GM21367 (cell line): Measurements from ENCODE around the gene NR2F1.

ENCODE experiments used
- ATAC-seq: cut with Tn5 transposase; IDR thresholded peaks from one replicate; pipeline ENCODE4 v1.9.1; 2021; ENCODE audit not compliant: unreplicated experiment

NR2F1 gene

DNA sequence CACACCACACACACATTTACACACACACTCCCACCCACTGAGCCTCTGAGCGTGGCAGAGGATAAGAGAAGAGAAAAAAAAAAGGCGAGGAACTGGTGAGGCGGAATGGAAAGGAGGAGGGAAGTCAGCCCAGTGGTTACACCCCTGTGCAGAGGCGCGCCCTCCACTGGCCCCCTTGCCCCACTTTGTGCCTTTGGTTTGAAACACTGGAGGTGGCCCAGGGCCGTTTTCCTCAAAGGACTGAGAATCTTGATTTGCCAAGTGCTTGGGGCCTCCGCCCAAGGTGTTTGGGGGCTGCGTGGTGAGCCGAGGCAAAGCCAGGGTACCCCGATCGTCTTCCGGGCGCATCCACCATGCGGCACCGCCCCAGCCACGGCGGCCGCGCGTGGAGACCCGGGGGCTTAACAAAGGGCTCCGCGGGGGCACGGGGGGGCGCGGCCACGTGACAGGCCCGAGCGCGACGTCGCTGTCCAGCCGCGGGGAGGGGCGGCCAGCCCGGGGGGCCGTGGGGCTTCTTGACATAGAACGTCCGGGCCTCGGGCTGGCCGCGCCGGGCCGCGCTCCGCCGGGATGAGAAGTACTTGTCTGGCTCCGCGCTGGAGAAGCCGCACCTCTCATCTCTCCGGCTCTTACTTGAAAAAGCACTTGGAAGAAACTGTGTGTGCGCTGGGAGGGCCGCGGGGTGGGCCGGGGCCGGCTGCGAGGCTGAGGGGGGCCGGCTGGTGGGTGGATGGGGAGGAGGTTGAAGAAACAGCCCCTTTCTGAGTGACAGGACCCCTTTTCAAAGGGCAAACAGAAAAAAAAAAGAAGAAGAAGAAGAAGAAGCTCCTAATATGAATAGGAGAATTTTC lies 21.0 kb downstream of the NR2F1 start:
- no peak for ATAC-seq

DNA sequence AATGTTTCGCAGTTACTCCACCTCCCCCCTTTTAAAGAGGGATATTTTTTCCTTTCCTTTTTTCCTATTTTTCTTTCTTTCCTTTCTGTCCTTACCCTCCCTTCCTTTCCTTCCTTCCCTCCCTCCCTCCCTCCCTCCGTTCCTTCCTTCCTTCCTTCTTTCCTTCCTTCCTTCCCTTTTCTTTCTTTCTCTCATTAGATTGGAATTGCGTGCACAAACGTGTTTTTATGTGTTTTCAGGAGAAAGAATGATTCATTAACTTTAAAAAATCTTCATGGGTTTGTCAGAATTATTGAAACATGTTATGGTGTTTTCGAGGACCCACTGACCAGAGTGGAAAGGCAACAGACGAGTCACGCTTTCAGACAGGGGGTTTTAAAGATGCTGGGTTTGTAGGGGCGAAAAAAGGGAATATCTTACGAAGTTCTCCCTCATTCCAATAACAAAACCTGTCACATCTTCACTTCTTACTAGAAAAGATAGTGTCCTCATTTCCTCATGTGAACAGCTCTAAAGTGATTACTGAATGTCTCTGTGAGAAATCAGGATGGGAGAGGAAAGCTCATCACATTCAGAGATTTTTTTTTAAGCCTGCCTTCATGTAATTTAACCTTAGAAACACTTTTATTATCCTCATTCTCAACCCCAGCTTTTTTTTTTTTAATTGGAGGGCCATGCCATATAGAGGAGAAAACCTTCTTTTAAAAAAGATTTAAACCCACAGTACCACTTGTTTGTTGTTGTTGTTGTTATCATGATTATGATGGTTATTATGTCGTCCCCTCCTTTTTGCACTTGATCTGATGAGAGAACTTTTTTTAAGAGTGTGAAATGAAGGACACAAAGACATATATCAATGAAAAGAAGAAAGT lies 21.9 kb downstream of the NR2F1 start:
- ATAC-seq = no peak

DNA sequence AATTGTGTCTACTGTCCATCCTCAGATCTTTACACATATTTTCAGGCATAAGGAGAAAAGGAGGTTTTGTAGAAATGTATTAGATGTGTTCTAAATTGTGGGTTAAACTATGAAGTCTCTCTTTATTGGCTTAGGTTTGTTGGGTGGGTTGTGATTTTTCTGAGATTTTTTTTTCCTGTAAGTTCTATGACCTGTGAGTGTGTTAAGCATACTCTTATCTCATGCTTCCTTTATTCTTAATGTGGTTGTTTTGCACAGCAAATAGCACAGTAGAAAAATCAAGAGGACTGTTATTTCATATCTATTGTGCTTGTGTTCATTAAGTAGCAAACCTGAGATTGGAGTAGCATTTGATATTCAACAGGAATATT lies 23.3 kb downstream of the NR2F1 start:
- no peak for ATAC-seq

DNA sequence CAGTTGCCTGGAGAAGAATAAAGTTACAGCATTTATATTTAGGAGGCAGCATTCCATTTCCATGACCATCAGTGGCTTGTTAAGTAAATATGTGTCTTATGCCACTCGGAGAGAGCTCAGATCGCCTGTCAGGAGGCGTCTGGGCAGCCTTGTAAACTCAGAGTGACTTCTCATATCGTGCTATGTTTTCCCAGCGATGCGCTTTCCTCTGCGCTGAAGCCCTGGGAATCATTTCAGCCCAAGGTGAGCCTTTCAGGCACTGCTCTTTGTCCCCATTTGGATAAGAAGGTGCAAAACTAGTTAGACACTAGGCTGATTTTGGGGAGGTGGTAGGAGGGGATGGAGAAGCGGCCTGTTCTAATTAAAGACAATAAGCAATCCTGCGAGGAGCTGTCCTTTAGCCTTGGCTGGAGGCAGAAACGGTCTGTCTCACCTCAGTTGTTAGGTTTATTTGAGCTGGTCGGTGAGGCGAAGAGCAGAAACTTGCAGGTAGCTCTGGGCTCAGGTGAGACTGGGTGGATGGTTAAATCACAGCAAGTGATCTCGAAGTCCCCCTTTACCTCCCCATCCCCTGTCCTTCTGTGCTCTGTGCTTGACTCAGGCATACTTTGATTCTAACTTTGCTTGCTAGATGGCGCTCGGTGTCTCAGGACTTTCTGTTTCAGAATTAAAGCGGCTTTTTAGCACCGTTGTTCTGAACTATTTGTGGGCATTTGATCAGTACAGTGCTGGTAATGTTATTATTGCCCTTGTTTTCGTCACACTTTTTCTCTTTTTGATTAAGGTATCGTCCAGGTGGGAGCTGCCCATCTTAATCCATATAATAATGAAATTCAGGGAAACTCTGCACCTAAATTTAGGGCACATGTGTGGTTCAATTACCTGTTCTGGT lies 24.6 kb downstream of the NR2F1 start:
- peak; percentile 77 for ATAC-seq

DNA sequence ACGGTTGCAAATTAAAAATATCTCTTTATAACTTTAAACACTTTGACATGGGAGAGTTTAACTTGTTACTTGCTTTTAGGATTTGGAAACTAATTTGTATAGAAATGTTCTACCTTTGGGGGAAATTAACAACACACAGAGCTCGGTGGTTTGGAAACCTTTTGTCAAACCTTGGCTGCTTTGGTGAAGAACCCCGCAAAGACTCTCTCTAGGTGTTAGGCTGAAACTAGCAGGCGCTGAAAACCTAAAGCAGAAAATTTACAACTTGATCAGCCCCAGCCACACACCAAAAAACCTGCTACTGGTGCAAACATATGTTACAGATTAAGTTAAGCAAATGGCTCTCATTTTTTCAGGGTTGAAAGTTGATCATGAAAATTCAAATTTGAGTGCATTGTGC lies 25.8 kb downstream of the NR2F1 start:
- no peak for ATAC-seq

DNA sequence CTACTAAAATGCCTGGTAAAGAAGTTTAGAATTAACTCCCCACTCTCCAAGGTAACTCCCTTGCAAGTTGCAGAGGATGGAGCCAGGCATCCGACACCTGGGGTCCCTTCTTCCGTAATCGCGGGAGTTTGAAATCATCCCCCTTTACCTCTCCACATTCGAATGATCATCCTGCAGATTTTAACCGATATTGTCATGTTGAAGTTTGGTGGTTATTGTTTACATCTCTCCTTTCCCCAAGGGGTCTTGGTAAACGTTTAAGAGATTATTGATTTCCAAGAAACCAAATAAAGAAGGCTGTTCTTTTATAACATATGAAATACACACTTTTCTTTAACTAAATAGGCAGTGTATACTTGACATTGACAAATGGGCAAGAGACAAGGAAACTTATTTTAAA lies 26.7 kb downstream of the NR2F1 start:
- no peak for ATAC-seq

DNA sequence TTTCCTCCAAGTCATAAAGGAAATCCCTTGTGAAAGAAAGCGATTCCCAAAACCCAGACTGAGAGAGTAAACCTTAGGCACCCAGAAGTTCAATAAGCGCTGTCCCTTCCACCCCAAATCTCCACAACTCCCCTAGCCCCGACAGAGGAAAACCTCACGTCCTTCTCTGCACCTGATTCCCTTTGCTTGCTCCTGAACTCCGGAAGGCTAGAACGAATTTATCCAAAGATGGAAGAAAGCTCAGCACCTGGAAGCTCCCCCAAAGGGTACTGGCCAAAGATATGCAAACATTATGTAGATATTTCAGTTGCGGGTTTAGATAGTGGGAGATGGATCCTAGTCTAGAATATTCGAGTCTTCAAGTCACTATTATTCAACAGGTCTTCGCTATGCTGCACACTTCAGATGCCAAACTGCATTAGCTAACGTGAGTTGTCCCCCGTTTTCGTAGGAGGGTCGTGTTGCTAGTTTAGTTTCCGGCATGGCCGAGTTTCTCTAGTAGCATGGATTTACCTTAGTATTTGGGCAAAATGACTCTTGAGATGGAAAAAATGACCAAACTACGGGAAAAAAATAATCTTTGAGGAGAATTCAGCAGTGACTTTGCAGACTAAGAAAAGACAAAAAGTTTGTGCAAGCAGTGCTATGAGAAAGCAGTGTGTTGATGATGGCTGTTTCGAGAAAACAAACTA lies 27.7 kb downstream of the NR2F1 start:
- no peak for ATAC-seq

DNA sequence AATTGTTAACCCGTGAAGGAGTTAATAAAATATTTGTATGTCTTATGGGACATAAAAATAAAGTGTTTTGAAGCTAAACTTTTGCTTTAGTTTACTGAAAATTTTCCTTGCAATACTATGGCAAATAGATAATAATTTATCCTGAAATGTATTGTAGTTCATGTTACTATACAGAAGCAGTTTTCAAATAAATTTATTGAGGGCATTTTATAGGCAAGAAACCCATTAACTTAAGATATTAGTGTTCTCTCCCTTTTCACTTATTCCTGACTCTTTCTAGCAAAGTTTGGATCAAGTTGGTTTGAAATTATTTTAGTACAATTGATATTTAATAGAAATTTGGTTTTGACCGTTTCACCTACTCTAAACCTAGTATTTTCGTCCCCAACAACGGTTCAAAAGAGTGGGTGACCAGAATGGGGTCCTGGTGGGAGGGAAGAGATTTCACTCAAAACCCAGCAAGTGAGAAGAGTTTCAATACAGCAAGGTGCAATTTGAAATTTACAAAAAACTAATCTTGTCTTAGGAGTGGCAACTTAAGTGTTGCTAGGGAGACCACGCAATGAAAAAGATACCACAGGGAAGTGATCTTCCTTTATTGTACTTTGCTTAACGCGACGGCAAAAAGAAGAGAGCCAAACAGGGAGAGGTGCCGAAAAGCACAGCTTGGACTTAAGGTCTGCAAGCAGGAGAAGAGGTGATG lies 28.4 kb downstream of the NR2F1 start:
- no peak for ATAC-seq

DNA sequence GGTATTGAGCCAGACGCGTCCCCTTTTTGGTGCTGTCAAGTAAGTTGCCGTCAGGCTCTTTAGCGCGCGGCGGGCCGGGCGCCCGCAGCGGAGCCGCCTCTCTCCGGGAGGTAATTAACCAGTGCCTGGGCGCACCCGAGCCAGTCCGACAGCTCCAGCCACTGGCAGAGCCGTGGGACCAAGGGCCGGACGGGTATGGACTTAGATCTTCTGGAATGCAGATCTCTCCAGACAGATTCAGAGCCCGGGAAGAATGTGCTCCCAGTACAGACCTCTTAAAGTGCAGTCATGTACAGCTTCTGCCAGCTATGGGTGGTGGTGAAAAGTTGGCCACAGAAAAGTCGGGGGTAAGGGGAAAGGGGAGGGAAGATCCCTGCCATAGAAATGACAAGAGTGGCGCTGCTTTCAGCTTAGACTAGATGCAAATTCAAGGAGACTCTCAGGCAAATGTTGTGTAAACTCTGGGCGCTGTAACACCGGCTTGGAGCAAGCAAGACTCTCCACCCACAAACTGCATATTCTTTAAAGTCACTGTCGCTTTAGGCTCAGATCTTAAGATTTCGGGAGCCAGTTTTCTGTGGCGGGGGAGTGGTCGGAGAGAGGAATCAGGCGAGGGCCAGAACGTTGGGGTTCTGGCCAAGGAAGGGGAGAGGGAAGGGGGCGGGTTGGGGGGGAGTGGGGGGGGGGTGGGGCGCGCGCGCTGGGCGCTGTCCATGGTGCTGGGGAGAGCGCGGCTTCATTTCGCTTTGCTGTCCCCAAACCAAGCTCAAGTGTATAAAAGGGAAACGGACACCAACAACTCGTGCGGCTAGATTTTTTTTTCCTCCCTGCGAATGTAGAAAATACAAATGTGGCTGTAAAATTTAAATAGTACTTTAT lies 29.2 kb downstream of the NR2F1 start:
- no peak for ATAC-seq

DNA sequence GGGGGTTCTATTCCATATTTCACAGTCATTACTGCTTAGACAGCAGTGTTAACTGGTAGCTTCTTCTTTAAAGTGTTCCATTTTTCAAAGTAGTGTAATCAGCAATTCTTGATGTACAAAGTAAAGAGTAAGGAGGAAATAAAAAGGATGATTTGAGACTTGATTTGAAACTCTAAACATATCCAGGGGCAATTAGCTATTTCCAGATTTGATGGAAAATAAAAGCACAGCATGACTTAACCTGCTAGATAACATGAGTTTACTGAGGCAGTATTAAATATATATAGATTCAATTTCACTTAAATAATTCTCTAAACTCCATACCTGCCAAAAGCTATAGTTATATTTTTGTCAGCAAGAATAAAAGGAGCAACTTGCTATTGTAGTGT lies 29.8 kb downstream of the NR2F1 start:
- ATAC-seq = no peak

DNA sequence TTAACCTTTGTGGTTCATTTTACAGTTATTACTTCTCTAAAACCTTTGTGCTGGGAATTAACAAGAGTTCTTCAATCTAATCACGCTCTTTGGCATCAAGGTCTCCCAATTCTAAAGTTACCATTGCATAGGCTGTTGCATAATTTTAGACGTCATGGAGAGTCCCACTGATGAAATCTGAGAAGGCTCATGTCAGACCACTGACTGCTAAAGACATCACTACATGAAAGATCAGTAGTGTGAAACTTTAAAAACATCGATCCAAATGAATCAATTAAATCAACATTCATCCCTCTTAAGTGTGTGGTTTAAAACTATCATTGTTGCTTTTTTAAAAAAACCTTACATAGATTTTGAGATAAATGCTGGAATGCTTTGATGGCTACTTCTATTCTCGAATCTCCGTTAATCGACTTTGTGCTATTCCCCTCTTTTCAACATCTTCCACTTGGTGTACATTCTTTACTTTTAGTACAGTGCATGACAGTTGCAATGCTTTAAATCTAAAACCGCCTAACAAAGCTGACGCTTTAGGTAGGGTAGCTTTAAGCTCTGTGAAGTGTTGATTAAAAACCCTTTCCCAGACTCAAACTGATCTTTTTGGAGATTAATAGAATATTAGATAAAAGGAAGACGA lies 33.6 kb downstream of the NR2F1 start:
- no peak for ATAC-seq

DNA sequence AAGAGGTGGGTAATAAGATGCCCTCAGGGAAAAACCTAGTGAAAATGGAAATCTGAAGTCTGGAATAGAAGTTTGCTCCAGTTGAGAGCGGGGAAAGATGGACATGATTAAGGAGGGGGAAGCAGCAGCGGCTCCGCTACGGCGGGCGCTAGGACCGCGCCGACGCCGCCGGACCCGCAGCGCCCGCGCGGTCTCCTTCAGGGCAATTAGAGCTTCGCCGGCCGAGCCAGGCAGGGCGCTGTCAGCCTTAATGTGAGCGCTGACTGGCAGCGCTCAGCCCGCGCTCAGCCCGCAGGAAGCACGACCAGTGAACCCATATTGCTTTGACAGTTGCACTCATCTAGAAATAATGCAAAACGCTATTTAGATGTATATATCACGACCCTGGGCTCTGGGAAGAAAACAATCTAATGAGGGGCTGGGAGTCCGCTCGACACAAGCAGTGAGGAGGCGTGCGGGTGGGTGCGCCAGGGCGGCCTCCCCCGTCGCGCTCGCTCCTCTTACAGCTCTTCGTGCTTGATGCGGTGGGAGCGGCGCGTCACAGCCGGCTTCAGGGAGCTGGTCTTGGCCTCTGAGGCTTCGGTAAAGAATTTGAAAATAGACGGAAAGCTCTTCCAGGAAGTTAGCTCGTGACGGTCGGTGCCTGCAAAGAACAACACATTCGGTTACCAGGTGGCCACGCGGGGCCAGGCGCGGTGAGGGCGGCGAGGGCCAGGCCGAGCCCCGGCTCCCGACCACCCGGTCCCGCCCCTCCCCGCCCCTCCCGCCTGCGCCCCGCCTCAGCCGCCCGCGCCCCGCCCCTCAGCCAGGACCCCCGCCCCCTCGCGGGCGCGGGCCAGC lies 37.7 kb downstream of the NR2F1 start:
- ATAC-seq = peak; percentile 98

DNA sequence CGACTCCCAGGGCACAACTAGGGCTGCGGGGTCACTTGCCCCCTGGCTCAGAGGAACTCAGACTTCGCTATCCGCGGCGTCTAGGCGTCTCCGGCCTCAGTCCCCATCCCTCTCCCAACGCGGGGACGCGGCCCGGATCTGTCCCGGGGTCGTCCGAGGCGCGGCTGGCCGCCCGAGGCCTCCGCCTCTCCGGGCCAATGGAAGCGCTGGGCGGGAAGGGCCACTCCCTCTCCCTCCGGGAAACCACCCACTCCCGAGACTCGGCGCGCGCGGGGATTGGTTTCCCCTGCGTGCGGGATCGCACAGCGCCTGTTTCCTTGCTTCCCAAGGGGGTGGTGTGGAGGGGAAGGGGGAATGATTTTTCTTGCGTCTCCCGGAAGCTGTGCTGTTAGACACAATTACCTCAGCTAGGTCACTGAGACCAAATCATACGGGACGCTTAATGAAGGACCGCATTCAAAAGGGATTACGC lies 38.3 kb downstream of the NR2F1 start:
- no peak for ATAC-seq

DNA sequence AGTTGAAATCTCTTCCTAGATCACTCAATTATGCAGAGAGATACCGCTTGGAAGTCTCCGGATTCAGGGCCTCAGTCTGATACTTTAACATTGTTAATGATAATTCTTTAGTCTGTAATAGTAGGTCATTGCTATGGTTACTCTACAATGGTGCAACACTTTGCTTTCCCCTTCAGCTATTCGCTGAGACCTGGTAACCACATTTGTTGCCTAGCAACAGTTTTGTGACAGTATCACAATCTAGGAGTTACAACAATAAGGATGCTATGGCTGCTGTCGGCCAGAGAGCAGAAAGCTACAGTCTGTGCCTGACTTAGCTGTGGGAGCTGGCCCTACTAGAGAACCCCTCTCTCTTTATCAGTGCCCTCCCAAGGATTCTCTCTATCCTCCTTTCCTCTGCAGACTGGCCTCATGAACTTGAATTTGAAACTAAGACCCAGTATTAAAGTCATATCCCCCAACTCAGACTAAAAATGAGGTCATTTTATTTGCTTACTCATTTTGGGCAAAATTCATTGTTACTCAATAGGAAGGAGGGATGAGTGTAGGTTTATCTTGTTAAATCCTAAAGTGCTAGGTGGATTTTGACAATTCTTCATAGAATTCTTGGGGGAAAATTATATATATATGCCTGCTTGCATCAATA lies 39.3 kb downstream of the NR2F1 start:
- ATAC-seq = no peak

DNA sequence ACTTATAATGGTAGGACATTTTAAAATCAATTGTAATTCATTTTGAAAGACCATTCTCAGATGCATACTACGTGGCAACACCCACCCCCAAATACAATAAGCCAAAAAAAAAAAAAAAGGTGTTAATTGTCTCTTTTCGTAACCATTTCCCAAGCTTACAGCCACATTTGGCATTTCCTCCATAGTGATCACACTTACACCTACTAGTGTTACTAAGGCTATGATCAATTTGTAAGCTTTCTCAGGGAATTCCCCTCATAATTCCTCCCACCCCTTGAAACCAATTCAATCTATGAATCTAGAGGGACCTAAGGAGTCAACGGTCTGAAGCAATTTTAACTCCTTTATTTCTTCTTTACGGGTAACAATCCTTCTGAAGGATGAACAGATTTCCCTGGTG lies 40.1 kb downstream of the NR2F1 start:
- ATAC-seq = no peak

DNA sequence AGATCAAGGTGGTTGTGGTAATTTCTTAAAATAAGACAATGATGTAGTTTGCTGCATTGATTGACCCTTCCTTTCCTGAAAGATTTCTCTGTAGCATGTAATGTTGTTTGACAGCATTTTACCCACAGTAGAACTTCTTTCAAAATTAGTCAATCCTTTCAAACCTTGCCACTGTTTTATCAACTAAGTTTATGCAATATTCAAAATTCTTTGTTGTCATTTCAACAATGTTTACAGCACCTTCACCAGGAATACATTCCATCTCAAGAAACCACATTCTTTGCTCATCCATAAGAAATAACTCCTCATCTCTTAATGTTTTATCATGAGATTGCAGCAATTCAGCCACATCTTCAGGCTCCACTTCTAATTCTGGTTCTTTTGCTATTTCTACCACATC lies 43.8 kb downstream of the NR2F1 start:
- ATAC-seq = no peak

DNA sequence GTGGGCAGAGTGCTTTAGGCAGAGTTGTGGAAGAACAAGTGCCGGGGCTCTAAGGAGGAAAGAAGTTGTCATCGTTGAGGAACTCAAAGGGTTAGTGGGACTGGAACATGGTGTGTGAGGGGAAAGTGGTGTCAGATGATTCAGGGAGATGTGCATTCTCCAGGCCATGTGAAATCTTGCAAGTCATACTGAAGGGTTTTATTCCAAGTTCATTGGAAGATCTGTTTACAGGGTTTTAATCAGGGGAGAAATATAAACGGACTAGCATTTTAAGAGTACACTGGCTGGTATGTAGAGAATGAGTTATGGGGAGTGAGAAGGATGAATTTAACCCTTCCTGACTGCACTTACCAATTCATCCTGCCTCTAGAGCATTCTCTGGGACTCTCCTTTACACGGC lies 49.3 kb downstream of the NR2F1 start:
- ATAC-seq = no peak
